ENCODE data around the gene SLC44A3. TPM values are rescaled to one million over a fixed set of nuclear protein-coding genes. Genes with fewer than 3 reads are reported as not detected.

The SLC44A3 gene
- total and polyA plus RNA-seq, 2 donors (not counting 1 experiment from before 2014, with no cell fraction given), result 3.9 to 9.7 TPM

DNA sequence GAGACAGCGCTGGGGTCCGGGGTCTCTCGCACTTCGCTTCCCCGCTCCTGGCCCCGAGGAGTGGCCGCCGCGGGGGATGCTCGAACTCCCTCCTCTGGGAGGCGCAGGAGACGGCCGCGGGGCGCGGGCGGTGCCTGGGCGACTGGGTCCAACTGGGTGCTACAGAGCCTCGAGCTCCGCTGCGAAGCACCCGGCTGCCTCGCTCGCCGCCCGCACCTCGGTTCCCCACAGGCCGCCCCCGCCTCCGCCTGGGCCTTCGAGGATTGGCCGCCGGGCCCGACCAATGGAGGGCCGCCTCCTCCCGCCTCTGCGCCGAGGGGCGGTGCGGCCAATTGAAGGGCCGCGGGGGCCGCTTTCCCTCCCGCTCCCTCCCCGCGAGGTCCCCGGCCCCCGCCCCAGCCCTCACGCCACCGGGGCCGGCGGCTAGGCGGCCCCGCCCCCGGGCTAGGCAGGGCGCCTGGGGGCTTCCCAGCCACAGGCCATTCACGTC is 106.8 kb downstream of the SLC44A3 start, which contains the start of gene CNN3:
TSS of gene CNN3 (minus strand) at position 196 of the 490 bp plus-strand sequence. CDS start 216 bp downstream, outside the sequence.
- Histone ChIP-seq H3K27ac (ENCODE audit: insufficient read depth, low read length) (peak within 1 kb of the TSS; percentile 82), H3K9ac (ENCODE audit: insufficient read depth, low read length) (peak within 1 kb of the TSS; percentile 93), H2AFZ (ENCODE audit: low read length) (no peak within 1 kb of the TSS), H3K4me1 (ENCODE audit: control insufficient read depth, extremely low read depth, insufficient read depth, low read length) (peaks cover 7% of the 10 kb centered on the region), H4K20me1 (ENCODE audit: control insufficient read depth, extremely low read depth, insufficient read depth, low read length) (no peaks in the 10 kb centered on the region), H3K4me2 (ENCODE audit: extremely low read depth, insufficient read depth, low read length) (peak within 1 kb of the TSS; percentile 82), H3K79me2 (ENCODE audit: control insufficient read depth, insufficient read depth, low read length) (peaks cover 73% of the 10 kb centered on the region), H3K27me3 (ENCODE audit: control insufficient read depth, insufficient read depth, low read length) (no peaks in the 10 kb centered on the region), H3K9me3 (ENCODE audit: control insufficient read depth, insufficient read depth, low read depth, low read length) (no peaks in the 10 kb centered on the region), H3K36me3 (ENCODE audit: control insufficient read depth, insufficient read depth, low read length) (no peaks in the 10 kb centered on the region), H3K4me3 (replicated peaks in 1 of 4; ENCODE audit: control extremely low read depth in 1 of 4, insufficient read depth in 1 of 4, low read depth in 3 of 4, low read length in 4 of 4) (peak within 1 kb of the TSS; percentile 68 to 91 (median 88))
- peak; percentile 93 to 96 for DNase-seq (ENCODE audit: low read depth in 2 of 2)
- TF ChIP-seq, protein P1, sequence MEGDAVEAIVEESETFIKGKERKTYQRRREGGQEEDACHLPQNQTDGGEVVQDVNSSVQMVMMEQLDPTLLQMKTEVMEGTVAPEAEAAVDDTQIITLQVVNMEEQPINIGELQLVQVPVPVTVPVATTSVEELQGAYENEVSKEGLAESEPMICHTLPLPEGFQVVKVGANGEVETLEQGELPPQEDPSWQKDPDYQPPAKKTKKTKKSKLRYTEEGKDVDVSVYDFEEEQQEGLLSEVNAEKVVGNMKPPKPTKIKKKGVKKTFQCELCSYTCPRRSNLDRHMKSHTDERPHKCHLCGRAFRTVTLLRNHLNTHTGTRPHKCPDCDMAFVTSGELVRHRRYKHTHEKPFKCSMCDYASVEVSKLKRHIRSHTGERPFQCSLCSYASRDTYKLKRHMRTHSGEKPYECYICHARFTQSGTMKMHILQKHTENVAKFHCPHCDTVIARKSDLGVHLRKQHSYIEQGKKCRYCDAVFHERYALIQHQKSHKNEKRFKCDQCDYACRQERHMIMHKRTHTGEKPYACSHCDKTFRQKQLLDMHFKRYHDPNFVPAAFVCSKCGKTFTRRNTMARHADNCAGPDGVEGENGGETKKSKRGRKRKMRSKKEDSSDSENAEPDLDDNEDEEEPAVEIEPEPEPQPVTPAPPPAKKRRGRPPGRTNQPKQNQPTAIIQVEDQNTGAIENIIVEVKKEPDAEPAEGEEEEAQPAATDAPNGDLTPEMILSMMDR (conservative IDR thresholded peaks at IDR 0.05 in 1 of 2, IDR thresholded peaks at IDR 0.05 in 1 of 2; ENCODE audit: low read depth in 1 of 2, low read length in 2 of 2), result no peak
- no peak for TF ChIP-seq EZH2 (IDR thresholded peaks at IDR 0.05; ENCODE audit: low read length, missing control alignments)

DNA sequence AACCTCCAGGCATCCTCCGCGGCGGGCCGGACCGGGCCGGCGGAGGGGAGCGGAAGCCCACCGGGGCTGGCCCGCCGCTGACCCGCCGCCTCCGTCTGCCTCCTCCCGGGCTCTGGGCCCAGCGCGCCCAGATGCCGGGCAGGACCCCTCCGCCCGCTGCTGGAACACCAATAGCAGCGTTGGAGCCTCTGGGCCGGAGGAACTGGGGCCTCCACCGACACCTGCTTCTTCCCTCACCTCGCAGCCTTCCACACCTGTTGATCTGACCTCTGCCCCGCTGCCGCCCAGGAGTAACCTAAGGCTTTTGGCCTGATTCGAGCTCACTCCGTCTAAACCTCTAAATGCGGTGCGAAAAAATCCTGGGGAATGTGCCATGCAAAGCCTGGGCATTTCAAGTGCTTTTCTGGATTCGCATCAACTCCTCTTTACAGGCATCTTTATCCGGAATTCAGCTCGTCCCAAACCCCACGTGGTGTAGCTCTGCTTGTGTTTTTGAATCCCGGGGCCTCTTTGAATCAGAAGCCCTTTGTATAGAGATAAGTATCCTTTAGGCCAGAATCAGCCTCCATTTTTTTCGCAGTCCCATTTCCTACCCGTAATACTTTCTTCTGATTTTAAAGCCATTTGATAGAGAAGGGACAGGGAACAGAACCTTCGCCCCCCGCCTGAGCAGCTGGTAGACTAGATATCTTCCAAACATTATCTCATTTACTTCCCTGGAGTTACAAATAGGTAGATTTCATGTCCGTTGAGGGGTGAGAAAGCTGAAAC is 107.4 kb downstream of the SLC44A3 start:
- peak; percentile 69 to 71 for DNase-seq (ENCODE audit: low read depth in 2 of 2)
- no peaks in the 10 kb centered on the region for H4K20me1 ChIP-seq (ENCODE audit: control insufficient read depth, extremely low read depth, insufficient read depth, low read length)
- H3K4me2 ChIP-seq (ENCODE audit: extremely low read depth, insufficient read depth, low read length), result peak overlapping the region; percentile 82
- H3K79me2 ChIP-seq (ENCODE audit: control insufficient read depth, insufficient read depth, low read length), result peaks cover 67% of the 10 kb centered on the region
- peak overlapping the region; percentile 80 for H3K27ac ChIP-seq (ENCODE audit: insufficient read depth, low read length)
- no peaks in the 10 kb centered on the region for H3K9me3 ChIP-seq (ENCODE audit: control insufficient read depth, insufficient read depth, low read depth, low read length)
- peak overlapping the region; percentile 75 for H3K9ac ChIP-seq (ENCODE audit: insufficient read depth, low read length)
- peaks cover 7% of the 10 kb centered on the region for H3K4me1 ChIP-seq (ENCODE audit: control insufficient read depth, extremely low read depth, insufficient read depth, low read length)
- H2AFZ ChIP-seq (ENCODE audit: low read length), result no peak overlapping the region
- H3K36me3 ChIP-seq (ENCODE audit: control insufficient read depth, insufficient read depth, low read length), result no peaks in the 10 kb centered on the region
- no peaks in the 10 kb centered on the region for H3K27me3 ChIP-seq (ENCODE audit: control insufficient read depth, insufficient read depth, low read length)
- TF ChIP-seq, protein P1 (conservative IDR thresholded peaks at IDR 0.05 in 1 of 2, IDR thresholded peaks at IDR 0.05 in 1 of 2; ENCODE audit: low read depth in 1 of 2, low read length in 2 of 2), result no peak
- TF ChIP-seq EZH2 (IDR thresholded peaks at IDR 0.05; ENCODE audit: low read length, missing control alignments), result no peak
- H3K4me3 ChIP-seq (replicated peaks in 1 of 4; ENCODE audit: control extremely low read depth in 1 of 4, insufficient read depth in 1 of 4, low read depth in 3 of 4, low read length in 4 of 4), result peak overlapping the region; percentile 62 to 87 (median 68)

DNA sequence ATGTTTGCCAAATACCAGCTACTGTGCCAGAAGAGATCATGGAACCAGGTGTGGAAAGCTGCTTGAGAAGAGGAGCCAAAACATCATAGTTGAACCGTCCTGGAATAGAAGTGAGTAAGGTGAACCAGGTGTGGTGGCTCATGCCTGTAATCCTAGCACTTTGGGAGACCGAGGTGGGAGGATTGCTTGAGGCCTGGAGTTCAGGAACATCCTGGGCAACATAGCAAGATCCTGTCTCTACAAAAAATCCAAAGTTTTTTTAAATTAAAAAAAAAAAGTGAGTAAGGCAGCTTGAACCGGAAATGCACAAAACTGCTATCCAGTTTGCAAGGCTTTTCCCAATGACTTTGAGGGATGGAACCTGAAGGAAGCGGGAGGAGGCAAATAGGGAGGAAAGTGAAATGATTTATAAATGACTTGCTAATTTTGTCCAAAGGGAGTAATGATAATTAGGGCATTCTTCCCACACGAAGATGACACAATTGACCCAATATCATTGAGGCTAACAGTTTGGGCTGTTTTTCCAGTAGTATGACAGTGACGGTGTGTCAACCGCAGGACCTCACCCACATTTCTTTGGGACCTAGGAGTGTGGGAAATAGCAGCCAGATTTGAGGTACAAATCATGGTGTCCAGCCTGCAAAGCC is 108.3 kb downstream of the SLC44A3 start:
- H3K79me2 ChIP-seq (ENCODE audit: control insufficient read depth, insufficient read depth, low read length), result peaks cover 58% of the 10 kb centered on the region
- H3K27ac ChIP-seq (ENCODE audit: insufficient read depth, low read length), result peak overlapping the region; percentile 80
- DNase-seq (ENCODE audit: low read depth in 2 of 2), result no peak
- no peaks in the 10 kb centered on the region for H3K27me3 ChIP-seq (ENCODE audit: control insufficient read depth, insufficient read depth, low read length)
- H3K4me1 ChIP-seq (ENCODE audit: control insufficient read depth, extremely low read depth, insufficient read depth, low read length), result peaks cover 4% of the 10 kb centered on the region
- no peak overlapping the region for H2AFZ ChIP-seq (ENCODE audit: low read length)
- no peaks in the 10 kb centered on the region for H3K36me3 ChIP-seq (ENCODE audit: control insufficient read depth, insufficient read depth, low read length)
- no peak for TF ChIP-seq EZH2 (IDR thresholded peaks at IDR 0.05; ENCODE audit: low read length, missing control alignments)
- no peaks in the 10 kb centered on the region for H3K9me3 ChIP-seq (ENCODE audit: control insufficient read depth, insufficient read depth, low read depth, low read length)
- H3K4me3 ChIP-seq (replicated peaks in 1 of 4; ENCODE audit: control extremely low read depth in 1 of 4, insufficient read depth in 1 of 4, low read depth in 3 of 4, low read length in 4 of 4), result peak overlapping the region; percentile 62 to 87 (median 68)
- no peak overlapping the region for H3K9ac ChIP-seq (ENCODE audit: insufficient read depth, low read length)
- no peaks in the 10 kb centered on the region for H4K20me1 ChIP-seq (ENCODE audit: control insufficient read depth, extremely low read depth, insufficient read depth, low read length)
- peak overlapping the region; percentile 83 for H3K4me2 ChIP-seq (ENCODE audit: extremely low read depth, insufficient read depth, low read length)
